ENCODE data around the gene MAOA.

- TF ChIP-seq CTCF (IDR thresholded peaks at IDR 0.05) (no peak), POLR2A (IDR thresholded peaks at IDR 0.05) (no peak)
Measured at GRCh38 chrX:43707812-43708548, 51.9 kb downstream of the MAOA start.
